GM19351 (cell line): Measurements from ENCODE around the gene ELOVL7.
"Not testable (repeated sequence)": the region's sequence is repeated elsewhere in the genome, so short reads cannot be mapped to it uniquely, and the experiment has no call there.

Experiments used
- ATAC-seq: cut with Tn5 transposase; IDR thresholded peaks from one replicate; pipeline ENCODE4 v1.9.1; 2021; ENCODE audit warnings: mild to moderate bottlenecking, moderate library complexity; ENCODE audit not compliant: unreplicated experiment

Gene ELOVL7

GRCh38 chr5:60830581-60831127, 13.4 kb downstream of the ELOVL7 start:
- peak; percentile 57 for ATAC-seq

GRCh38 chr5:60829490-60830266, 14.4 kb downstream of the ELOVL7 start:
- ATAC-seq = peak; percentile 35

- ATAC-seq = no peak
Observed at GRCh38 chr5:60827201-60827600, 16.9 kb downstream of the ELOVL7 start.

DNA sequence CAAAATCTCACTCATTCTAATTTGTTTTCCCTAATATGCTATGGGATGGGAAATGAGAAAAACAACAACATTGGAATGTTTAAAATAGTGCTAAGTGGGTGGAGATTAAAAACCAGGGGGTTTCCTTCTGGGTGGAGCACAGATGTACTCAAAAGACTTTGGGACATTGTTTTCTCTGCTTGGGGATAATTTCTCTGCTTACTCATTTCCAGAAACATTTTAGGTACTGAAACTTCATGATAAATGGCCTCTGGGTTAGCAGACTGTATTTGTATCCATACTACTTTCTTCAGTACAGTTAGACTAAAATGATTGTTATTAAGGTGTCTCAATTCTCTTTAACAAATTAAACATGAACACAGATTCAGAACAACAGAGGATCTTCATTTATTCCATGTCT, 17.4 kb downstream of the ELOVL7 start:
- ATAC-seq = peak; percentile 77

DNA sequence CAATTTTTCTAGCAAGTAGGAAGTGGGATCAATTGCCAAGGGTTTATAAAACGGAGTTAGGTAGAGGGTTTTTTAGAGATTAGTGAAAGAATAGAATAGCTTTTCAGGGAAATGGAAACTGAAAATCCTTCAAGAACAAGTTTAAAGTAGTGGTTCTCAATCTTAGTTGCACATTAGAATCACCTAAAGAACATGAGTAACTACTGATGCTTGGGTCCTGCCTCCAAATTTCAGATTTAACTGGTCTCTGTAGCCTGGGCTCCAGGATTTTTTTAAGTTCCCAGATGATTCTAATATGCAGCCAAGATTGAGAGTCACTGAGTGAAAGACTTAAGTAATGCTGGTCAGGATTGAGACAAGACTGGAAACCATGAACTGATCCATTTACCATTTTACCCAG, 20.5 kb downstream of the ELOVL7 start:
- ATAC-seq = no peak

DNA sequence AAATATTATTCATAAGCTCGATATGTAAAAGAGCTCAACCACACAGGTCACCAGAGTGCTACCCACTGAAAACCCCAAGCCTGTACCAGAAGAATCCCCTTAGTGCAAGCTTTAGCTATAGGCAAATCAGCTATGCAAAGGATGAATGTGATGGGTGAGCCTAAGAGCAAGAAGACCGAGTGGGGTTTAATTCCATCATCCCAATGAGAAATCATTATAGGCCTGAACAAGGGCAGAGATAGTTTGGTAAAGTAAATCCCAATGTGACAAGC, 21.8 kb downstream of the ELOVL7 start:
- peak; percentile 50 for ATAC-seq

GRCh38 chr5:60821488-60822284, 22.4 kb downstream of the ELOVL7 start:
- peak; percentile 33 for ATAC-seq

DNA sequence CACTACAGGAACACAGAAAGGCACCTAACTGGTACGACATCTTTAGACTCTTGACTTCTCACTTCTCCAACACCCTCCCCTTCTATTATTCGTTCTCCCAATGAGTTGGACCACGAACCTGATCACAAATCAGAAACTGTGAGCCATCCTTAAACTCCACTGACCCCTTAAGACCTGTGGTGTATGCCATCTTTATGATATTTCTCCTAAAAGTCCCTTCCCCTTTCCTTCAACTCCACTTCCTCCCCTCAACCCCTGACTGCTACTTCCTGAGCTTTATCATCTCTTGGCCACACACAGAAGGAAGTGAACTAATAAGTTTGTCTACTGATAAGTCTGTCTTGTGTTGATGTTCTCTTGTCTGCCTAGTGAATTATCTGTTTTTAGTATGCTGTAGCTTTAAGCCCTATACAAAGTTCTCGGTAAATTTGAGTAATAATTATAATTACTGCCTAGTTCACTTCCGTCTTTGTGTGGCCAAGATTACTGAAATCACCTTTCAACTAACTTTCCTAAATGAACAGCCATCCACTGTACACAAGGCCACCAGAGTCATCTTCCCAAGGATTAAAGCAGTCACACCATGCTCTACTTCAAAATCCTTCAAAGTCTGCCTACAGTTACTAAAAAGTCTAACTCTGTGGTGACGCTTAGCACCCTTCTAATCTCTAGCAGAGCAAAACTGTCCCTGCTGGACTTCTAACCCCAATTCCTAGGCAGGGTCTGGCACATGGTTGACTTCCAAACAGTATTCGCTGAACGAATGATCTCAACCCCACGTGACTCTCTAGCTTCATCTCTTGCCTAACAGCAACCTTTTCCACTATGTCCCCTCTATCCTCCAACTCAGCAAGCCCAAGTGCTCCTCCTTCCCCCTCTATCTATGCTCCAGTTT, 23.2 kb downstream of the ELOVL7 start:
- no peak for ATAC-seq

DNA sequence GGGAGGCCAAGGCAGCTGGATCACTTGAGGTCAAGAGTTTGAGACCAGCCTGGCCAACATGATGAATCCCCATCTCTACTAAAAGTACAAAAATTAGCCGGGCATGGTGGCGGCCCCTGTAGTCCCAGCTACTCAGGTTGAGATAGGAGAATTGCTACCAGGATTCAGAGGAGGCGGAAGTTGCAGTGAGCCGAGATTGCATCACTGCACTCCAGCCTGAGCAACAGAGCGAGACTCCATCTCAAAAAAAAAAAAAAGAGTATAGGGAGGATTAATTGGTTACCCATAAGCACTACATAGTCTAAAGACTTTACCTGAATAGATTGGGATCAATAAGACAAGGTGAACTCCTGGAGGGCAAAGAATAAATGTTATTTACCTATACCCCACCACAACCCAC, 27.9 kb downstream of the ELOVL7 start:
- not testable (repeated sequence) for ATAC-seq

GRCh38 chr5:60814498-60814897, 29.6 kb downstream of the ELOVL7 start:
- ATAC-seq = no peak

DNA sequence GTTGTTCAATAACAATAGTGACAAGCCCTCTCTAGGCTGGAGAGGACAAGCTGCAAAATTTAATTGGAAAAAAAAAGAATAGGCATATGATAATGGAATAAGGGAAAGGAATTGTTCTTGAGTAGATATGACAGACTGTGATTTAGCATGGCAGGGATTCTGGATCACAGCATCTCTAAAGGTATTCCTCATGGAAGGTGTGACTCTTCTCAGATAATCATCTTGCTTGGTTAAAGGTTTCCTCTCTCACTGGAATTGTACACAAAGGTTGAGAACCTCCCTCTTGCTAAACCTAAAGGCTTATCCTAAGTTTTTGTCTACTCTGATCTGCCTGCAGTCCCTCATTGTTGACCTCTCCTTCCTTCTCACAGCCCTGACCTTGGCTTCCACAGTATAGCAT, 31.6 kb downstream of the ELOVL7 start:
- ATAC-seq = no peak

DNA sequence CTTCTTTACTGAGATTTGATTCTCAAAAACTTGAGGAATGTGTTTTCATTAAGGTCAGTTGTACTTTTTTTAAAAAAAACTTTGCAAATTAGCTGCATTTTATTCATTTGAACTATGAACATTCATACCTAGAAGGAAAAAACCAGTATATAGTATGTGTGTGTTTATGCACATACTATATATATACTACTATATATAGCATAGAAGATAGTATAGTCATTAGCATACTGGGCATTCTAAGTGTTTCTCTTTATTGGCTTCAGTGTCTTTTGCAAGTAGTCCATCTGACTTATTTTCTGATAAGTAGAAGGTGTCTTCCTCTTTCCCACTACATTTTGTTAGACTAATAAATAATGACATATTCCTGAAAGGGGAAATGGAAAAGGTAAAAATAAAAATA, 33.0 kb downstream of the ELOVL7 start:
- ATAC-seq = no peak

DNA sequence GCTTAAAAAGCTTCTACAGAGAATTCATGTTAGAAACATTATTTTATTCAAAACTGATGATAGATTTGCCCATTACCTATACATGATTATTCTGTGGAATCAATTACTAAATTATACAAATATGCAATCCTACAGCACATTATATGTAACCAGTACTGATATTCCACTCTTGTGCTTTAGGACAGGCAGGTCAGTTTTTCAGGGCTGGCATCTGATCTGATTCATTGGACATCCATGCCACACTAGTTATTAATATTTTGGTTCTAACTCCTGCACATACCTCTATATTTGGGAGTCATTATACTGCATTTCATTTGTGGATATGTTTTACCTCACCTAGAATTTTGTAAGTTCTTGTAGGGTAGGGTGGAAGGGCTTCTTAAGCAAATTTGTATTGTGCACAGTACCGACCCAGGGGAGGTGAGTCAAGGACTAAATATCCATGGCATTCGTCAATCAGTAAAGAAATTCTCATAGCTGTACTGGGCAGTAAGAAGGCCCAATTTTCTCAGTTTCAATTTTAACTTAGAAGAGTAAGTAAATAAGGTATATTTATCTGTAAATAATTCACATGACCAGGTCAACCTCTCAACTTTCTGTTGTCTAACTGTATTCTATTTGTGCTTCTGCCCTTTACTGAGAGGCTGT, 33.5 kb downstream of the ELOVL7 start:
- peak; percentile 69 for ATAC-seq

DNA sequence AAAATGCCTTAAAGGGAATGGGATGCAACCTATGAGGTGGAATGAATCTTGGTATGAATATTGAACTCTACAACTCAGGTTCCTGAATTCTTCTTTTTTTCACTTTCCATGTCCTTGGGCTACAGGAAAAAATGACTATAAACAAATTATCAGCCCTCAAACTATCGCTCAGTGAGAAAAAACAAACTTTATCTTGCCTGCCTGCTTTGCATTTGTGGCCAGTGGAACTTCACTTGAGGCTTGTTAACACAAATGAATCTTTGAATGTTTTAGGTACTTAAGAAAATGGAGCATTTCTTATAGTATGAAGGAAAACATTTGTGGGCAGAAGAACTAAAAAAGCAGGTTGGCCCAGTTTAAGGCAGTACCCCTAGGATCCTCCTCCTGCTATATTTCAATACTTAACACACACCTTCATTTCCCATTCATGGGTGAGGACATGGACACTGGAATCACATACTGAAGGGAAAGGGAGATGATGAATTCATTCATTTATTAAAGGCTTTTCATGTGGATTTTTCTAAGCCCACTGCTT, 34.1 kb downstream of the ELOVL7 start:
- no peak for ATAC-seq

- no peak for ATAC-seq
Observed at GRCh38 chr5:60806591-60807243, 37.4 kb downstream of the ELOVL7 start.

DNA sequence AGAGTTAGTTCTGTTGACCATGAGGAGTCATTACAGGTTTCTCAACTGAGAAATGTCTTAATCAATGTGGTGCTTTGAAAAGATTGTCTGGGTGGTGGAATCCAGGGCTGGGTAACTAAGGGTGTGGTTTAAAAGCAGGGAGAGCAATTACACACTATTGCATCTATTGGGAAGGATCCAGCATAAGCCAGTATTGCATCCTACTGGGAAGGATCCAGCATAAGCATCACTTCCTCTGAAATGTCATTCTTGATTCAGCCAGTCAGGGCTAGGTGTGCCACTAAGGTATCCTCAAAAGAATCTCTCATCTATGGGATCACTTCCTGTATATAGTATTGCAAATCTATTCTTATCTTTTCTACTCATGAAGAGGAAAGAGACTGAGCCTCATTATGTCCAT, 38.6 kb downstream of the ELOVL7 start:
- ATAC-seq = no peak

- no peak for ATAC-seq
Observed at GRCh38 chr5:60803712-60804111, 40.4 kb downstream of the ELOVL7 start.

DNA sequence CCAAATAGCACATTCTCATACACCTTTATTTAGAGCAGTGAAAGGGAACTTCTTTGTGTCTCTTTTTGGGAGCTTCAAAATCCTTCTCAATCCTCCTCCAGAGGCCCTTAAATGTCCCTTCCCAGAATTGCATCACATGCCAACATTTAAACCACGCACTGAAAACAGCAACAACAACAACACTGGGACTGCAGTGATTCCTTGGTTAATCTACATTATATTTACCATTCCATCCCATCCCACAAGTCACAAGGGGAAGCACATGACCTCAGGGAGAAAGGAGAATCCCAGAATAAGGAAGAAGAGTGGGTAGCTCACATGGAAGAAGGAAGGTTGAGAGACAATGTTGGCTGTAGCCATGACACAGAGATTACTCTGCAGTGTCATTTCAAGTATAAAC, 41.1 kb downstream of the ELOVL7 start:
- ATAC-seq = no peak

GRCh38 chr5:60802226-60802625, 41.8 kb downstream of the ELOVL7 start:
- ATAC-seq = no peak
